Measurements from ENCODE around the gene WDR13.
"Not testable (repeated sequence)": the region's sequence is repeated elsewhere in the genome, so short reads cannot be mapped to it uniquely, and the experiment has no call there.

WDR13 gene

GRCh38 chrX:48595929-48596328, 1.4 kb upstream of the WDR13 start:
- no peak for DNase-seq (ENCODE audit: low spot score)

GRCh38 chrX:48598614-48599013, 1.3 kb downstream of the WDR13 start:
- no peak for DNase-seq (ENCODE audit: low spot score)

GRCh38 chrX:48599341-48599740, 2.0 kb downstream of the WDR13 start:
- DNase-seq (ENCODE audit: low spot score) = no peak

- DNase-seq (ENCODE audit: low spot score) = no peak
Observed at GRCh38 chrX:48600226-48600625, 2.9 kb downstream of the WDR13 start.

GRCh38 chrX:48601741-48602394, 4.6 kb downstream of the WDR13 start:
- no peak for DNase-seq (ENCODE audit: low spot score)

- DNase-seq (ENCODE audit: low spot score) = no peak
Observed at GRCh38 chrX:48604701-48605100, 7.4 kb downstream of the WDR13 start.

- DNase-seq (ENCODE audit: low spot score) = no peak
Observed at GRCh38 chrX:48606091-48606490, 8.8 kb downstream of the WDR13 start.

- DNase-seq (ENCODE audit: low spot score) = no peak
Observed at GRCh38 chrX:48611703-48612102, 14.4 kb downstream of the WDR13 start.

- DNase-seq (ENCODE audit: low spot score) = no peak
Observed at GRCh38 chrX:48613502-48614160, 16.3 kb downstream of the WDR13 start.

- DNase-seq (ENCODE audit: low spot score) = no peak
Observed at GRCh38 chrX:48616576-48616975, 19.3 kb downstream of the WDR13 start.

- no peak for DNase-seq (ENCODE audit: low spot score)
Observed at GRCh38 chrX:48617542-48618340, 20.4 kb downstream of the WDR13 start.

- no peak for DNase-seq (ENCODE audit: low spot score)
Observed at GRCh38 chrX:48626401-48627298, 29.4 kb downstream of the WDR13 start.

GRCh38 chrX:48631376-48632090, 34.2 kb downstream of the WDR13 start:
- DNase-seq (ENCODE audit: low spot score) = peak; percentile 79

- DNase-seq (ENCODE audit: low spot score) = no peak
Observed at GRCh38 chrX:48632207-48632606, 34.9 kb downstream of the WDR13 start.

- no peak for DNase-seq (ENCODE audit: low spot score)
Observed at GRCh38 chrX:48636301-48636700, 39.0 kb downstream of the WDR13 start.

GRCh38 chrX:48636776-48637175, 39.5 kb downstream of the WDR13 start:
- no peak for DNase-seq (ENCODE audit: low spot score)

GRCh38 chrX:48645669-48646068, 48.4 kb downstream of the WDR13 start:
- DNase-seq (ENCODE audit: low spot score) = no peak

GRCh38 chrX:48648336-48648751, 51.1 kb downstream of the WDR13 start:
- peak; percentile 51 for DNase-seq (ENCODE audit: low spot score)

GRCh38 chrX:48649102-48649501, 51.8 kb downstream of the WDR13 start:
- no peak for DNase-seq (ENCODE audit: low spot score)

- not testable (repeated sequence) for DNase-seq (ENCODE audit: low spot score)
Observed at GRCh38 chrX:48652055-48652579, 54.8 kb downstream of the WDR13 start.

GRCh38 chrX:48654746-48655145, 57.5 kb downstream of the WDR13 start:
- not testable (repeated sequence) for DNase-seq (ENCODE audit: low spot score)
